HUES48 (cell line): ENCODE measurements around the gene FN3KRP.
A peak's percentile ranks its signal among the peaks of the same experiment; 100 is the strongest.

Source experiments
- H3K27ac ChIP-seq: one replicate; pipeline ENCODE4 v1.7.0; 2013; ENCODE audit warnings: low read depth, low read length, inconsistent platforms
- H3K27me3 ChIP-seq: 2 replicates; pipeline ENCODE4 v1.6.1; 2013; ENCODE audit warnings: mild to moderate bottlenecking, low read length; ENCODE audit not compliant: control insufficient read depth, insufficient read depth
- H3K36me3 ChIP-seq: 2 replicates; pipeline ENCODE4 v1.6.1; 2013; ENCODE audit warnings: low read length; ENCODE audit not compliant: control insufficient read depth, insufficient read depth
- H3K4me1 ChIP-seq: 2 replicates; pipeline ENCODE4 v1.6.1; 2013; ENCODE audit warnings: mild to moderate bottlenecking, low read length; ENCODE audit not compliant: control insufficient read depth, insufficient read depth
- H3K4me3 ChIP-seq: 2 replicates; pipeline ENCODE4 v1.5.1; 2013; ENCODE audit warnings: mild to moderate bottlenecking, low read depth, low read length
- H3K9ac ChIP-seq: 2 replicates; pipeline ENCODE4 v1.6.1; 2013; ENCODE audit warnings: mild to moderate bottlenecking, low read depth, low read length, moderate library complexity
- H3K9me3 ChIP-seq: 2 replicates; pipeline ENCODE4 v1.6.1; 2013; ENCODE audit warnings: low read length; ENCODE audit not compliant: control insufficient read depth, insufficient read depth

FN3KRP gene, protein sequence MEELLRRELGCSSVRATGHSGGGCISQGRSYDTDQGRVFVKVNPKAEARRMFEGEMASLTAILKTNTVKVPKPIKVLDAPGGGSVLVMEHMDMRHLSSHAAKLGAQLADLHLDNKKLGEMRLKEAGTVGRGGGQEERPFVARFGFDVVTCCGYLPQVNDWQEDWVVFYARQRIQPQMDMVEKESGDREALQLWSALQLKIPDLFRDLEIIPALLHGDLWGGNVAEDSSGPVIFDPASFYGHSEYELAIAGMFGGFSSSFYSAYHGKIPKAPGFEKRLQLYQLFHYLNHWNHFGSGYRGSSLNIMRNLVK

DNA sequence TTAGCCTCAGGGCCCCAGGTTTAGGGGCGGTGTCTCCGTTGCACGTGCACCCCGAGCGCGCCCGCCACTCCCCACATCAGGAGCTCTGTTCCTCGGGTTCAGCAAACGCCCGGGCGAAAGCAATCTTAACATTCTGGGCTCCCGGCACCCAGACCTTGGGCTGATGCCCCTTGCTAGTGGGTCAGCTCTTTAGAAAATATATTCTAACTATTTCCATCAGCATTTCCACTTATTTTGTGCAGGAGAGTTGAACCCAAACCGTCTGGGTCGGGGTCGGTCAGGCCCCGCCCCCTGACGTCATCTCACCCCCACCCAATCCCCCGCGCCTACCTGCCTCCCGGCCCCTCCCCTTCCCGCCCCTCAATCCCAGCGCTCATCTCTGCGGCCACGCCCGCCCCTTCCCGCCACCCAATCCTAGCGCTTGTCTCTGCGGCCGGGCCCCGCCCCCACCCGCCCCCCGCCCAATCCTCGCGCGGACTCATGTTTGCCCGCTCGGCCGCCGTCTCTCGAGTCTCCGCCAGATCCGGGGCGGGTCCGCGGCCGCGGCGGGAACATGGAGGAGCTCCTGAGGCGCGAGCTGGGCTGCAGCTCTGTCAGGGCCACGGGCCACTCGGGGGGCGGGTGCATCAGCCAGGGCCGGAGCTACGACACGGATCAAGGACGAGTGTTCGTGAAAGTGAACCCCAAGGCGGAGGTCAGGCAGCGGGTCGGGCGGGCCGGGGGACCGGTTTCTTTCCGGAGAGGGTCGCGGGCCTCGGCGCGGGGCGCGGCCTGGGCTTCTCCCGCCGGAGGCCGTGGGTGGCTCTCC is at the start of gene FN3KRP:
Gene FN3KRP, plus strand, starts transcription at position 504 of the 808 bp plus-strand sequence. Its CDS starts 50 bp downstream, at position 554.
- peak within 1 kb of the TSS; percentile 62 for H3K27ac ChIP-seq
- peak within 1 kb of the TSS; percentile 85 for H3K4me3 ChIP-seq
- peak within 1 kb of the TSS; percentile 45; the same call in 1 of the 2 replicates for H3K9ac ChIP-seq
- peaks cover 9% of the 10 kb centered on the region for H3K36me3 ChIP-seq
- no peaks in the 10 kb centered on the region for H3K27me3 ChIP-seq
- no peaks in the 10 kb centered on the region for H3K4me1 ChIP-seq
- H3K9me3 ChIP-seq, result no peaks in the 10 kb centered on the region

DNA sequence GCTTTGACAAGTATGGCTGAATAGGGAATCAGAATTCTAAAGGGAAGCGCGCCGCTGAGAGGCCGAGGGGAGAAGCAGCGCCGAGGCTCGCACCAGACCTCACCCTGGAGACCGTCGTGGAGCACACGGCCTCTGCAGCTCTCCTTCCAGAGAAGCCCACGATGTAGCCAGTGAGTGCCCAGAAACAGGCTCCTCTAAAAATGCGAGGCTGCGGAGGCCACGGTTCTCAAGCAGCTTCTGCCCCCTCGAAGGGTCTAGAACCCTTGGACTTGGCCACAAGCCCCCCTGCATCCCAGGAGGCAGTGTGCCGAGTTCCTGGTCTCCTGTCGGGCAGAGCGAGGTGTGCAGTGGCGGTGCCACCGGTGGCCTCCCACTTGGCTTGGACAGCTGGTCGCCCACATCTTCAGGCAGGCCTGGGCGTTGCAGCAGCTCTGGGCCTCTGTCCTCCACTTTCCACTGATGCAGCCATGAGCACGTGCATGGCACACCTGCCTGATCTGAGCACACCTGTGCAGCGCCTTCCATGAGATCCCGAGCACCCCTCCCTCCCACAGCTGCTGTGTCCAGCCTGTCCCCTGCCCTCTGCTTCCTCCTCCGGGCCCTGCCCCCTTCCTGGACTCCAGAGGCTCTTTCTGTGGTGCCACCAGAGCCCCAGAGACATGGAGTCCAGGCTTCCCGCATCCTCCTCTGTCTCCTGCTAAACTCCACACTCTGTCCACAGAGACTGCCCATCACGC is 49.4 kb upstream of the FN3KRP start:
- H3K27ac ChIP-seq, result no peak overlapping the region
- H3K9me3 ChIP-seq, result no peaks in the 10 kb centered on the region
- H3K27me3 ChIP-seq, result no peaks in the 10 kb centered on the region
- H3K9ac ChIP-seq, result no peak overlapping the region
- H3K36me3 ChIP-seq, result no peaks in the 10 kb centered on the region
- no peak overlapping the region for H3K4me3 ChIP-seq
- H3K4me1 ChIP-seq, result no peaks in the 10 kb centered on the region

DNA sequence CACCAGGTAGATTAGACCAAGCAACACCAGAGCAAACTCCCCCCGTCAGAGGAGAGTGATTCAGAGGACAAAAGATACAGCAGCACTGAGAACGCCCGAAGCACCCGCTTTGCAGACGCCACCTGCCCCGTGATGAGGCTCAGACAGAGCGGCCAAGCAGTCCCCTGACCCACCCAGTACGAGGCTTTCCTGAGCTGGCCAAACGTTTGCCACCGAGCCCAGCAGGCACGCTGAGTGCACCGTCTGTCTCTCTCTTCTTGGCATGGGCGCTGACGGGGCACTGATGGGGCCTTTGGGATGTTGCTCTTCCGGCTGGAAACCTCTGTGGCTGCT is 48.9 kb upstream of the FN3KRP start:
- no peak overlapping the region for H3K9ac ChIP-seq
- H3K9me3 ChIP-seq, result no peaks in the 10 kb centered on the region
- no peak overlapping the region for H3K27ac ChIP-seq
- H3K27me3 ChIP-seq, result no peaks in the 10 kb centered on the region
- no peak overlapping the region for H3K4me3 ChIP-seq
- H3K36me3 ChIP-seq, result no peaks in the 10 kb centered on the region
- H3K4me1 ChIP-seq, result no peaks in the 10 kb centered on the region

DNA sequence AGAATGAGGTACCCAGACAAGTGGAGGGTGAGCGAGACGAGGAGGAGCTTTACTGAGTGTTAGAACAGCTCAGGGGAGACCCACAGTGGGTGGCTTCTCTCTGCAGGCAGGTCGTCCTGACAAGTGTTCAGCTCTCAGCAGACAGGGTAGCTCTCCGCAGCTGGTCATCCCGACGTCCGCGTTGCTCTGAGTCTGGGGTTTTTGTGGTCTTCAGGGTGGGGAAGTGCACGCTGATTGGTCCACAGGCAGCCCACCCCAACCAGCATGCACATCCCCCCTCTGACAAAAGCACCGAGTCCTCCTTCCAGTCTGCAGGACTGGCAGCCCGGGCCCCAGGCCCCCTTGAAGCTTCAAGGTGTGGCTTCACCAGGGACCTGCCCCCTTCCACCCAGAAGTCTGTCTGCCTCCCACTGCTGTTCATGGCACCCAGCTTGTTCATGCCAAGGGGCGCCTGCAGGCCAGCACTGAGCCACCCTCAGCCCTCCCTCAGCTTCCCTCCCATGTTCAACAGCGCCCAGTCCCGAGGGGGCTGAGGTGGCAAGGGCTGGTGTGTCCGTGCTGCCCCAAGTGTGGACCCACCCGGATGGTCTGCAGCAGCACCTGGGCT is 48.4 kb upstream of the FN3KRP start:
- Histone ChIP-seq H3K36me3 (no peaks in the 10 kb centered on the region), H3K9me3 (no peaks in the 10 kb centered on the region), H3K4me3 (no peak overlapping the region), H3K4me1 (no peaks in the 10 kb centered on the region), H3K9ac (no peak overlapping the region), H3K27ac (no peak overlapping the region), H3K27me3 (no peaks in the 10 kb centered on the region)

DNA sequence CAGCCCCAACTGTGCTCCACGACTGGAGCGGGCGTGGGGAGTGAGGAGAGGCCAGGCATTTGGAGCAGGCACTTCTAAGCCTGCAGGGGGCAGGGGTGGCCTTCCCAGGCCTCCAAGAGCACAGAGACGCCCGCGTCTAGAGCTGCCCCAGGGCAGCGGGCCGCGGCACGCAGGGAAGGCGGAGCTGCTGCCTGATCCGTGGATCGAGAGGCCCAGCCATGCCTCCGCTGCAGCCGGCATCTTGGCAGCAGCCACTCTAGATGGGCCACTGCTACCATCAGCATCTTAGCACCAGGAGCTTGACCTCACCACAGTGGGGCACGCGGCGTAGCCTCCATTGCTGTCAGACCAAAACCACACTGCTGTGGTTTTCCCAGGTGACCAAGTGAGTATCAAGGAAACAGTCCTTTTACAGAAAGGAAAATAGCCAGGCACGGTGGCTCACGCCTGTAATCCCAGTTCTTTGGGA is 47.8 kb upstream of the FN3KRP start:
- Histone ChIP-seq H3K9ac (no peak overlapping the region), H3K4me1 (no peaks in the 10 kb centered on the region), H3K9me3 (no peaks in the 10 kb centered on the region), H3K36me3 (no peaks in the 10 kb centered on the region), H3K27ac (no peak overlapping the region), H3K4me3 (no peak overlapping the region), H3K27me3 (no peaks in the 10 kb centered on the region)

DNA sequence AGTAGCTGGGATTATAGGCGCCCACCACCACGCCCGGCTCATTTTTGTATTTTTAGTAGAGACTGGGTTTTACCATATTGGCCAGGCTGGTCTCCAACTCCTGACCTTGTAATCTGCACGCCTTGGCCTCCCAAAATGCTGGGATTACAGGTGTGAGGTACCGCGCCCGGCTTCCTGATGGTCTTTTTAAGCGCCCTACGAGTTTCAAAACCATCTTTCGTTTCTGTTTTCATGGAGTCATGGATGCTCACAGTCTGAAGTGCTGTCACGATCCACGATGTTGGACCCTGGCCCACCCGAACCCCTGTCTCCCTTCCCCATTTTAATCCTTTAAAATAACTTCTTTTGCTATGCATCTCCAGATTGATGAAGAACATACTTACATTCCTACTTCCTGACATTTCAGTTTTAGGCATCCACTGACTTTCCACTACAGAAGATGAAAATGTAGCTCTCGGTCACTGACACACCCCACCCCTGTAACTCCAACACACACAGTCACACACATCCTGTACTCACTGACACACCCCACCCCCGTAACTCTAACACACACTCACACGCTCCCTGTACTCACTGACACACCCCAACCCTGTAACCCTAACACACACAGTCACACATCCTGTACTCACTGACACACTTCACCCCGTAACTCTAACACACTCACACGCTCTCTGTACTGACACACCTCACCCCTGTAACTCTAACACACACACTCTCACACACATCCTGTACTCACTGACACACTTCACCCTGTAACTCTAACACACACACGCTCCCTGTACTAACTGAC is 45.6 kb upstream of the FN3KRP start:
- Histone ChIP-seq H3K27me3 (no peaks in the 10 kb centered on the region), H3K36me3 (no peaks in the 10 kb centered on the region), H3K4me1 (no peaks in the 10 kb centered on the region), H3K27ac (no peak overlapping the region), H3K4me3 (no peak overlapping the region), H3K9me3 (no peaks in the 10 kb centered on the region), H3K9ac (no peak overlapping the region)

DNA sequence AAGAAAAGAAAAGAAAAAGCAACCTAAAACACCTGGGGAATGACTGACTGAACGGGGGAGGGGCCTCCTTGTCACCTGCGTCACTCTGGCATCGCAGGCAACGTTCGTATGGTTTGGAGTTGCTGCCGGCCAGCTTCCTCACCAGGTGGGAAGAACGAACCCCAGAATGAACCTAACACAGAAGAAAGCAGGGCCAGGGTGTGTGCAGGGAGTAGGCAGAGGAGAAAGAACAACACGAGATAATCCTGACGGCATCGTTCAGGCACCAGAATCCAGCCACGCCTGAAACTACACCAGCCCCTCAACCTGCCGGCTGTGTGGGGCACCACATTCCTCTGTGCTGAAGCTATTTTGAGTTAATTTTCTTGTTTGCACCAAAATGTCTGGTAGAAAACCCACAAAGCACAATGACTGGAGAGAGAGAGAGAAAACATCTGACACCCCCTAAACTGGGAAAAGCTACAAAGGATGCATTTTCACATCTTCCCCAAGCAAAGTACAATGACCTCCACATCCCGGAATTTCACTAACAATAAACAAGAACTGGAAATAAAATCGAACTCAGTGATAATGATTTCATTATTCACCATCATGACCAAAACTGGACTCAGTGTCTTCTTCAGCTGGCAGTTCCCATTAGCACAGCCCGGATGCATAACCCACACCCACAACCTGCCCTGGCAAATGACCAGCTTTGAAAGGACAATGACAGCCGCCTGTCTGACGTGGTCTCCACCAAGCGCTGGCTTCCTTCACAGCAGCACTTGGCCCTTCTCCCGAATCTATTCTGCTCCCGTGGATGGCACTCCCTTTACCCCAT is 41.6 kb upstream of the FN3KRP start:
- Histone ChIP-seq H3K36me3 (no peaks in the 10 kb centered on the region), H3K27me3 (no peaks in the 10 kb centered on the region), H3K9me3 (no peaks in the 10 kb centered on the region), H3K4me1 (no peaks in the 10 kb centered on the region), H3K4me3 (no peak overlapping the region), H3K27ac (no peak overlapping the region), H3K9ac (no peak overlapping the region)

DNA sequence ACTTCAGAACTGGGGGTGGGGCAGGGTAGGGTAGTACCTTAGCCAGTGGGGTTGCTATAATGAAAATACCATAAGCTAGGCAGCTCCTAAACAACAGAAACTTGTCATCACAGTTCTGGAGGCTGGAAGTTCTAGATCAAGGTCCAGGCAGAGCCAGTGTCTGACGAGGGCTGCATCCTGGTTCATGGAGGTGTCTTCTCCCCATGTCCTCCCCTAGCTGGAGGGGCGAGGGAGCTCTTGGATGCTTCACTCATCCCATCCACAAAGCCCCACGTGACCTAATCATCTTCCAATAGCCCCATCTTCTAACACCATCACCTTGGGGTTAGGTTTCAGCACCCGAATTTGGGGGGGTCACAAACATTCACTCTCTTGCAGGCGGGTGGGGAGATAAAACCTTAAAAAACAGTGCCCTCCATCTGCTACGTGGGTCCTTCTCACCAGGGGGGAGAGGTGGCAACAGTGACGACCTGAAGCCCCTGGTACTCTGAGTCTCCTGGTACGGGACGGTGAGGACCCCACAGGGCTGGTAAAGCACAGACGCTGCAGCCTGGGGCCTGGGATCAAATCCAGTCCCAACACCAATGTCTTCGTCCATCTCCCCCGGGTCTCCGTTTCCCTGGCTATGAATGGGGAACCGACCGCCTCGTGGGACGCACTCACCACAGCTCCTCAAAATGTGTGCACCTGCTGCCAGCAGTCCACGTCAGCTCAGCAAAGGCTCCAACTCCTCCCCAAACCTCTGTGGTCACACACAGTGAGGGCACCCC is 40.8 kb upstream of the FN3KRP start:
- Histone ChIP-seq H3K27ac (no peak overlapping the region), H3K36me3 (no peaks in the 10 kb centered on the region), H3K9me3 (no peaks in the 10 kb centered on the region), H3K9ac (no peak overlapping the region), H3K4me3 (no peak overlapping the region), H3K4me1 (no peaks in the 10 kb centered on the region), H3K27me3 (no peaks in the 10 kb centered on the region)

DNA sequence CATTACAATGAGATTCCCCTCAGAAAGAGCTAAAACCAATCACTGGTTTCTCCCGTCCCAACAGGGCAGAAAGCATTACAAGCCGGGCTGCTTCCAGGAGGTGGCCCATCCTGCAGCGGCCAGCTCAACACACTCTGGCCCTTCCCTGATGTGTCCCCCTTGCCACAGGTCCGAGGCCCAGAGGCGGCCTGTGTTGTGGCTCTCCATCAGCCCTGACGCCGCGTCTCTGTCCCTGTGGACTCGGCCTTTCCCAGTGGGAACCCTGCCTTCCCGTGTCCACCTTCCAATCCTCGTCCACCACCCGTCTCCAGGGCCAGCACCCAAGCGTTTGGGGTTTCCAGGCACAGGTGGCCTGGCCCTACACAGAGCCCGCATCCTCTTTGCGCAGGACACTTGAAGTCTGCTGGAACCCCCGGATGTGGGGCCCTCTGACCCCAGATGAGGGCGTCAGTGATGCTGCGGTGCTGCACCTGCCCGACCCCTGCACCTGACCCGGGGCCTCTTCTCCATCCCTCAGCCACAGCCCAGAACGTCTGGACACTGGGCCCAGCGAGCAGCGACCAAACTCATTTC is 39.1 kb upstream of the FN3KRP start:
- no peak overlapping the region for H3K4me3 ChIP-seq
- H3K9ac ChIP-seq, result no peak overlapping the region
- no peaks in the 10 kb centered on the region for H3K9me3 ChIP-seq
- H3K27me3 ChIP-seq, result no peaks in the 10 kb centered on the region
- no peaks in the 10 kb centered on the region for H3K36me3 ChIP-seq
- H3K4me1 ChIP-seq, result no peaks in the 10 kb centered on the region
- H3K27ac ChIP-seq, result no peak overlapping the region
